SK-N-SH (cell line): Measurements from ENCODE around the gene IFITM5.

Experiments
- EP300 ChIP-seq, 2 experiments: IDR thresholded peaks; 2 replicates each; pipeline versions ENCODE4 v1.4.0 to v1.6.1; 2012; ENCODE audit warnings: borderline replicate concordance in 1 of 2, low read depth in 1 of 2, low read length in 1 of 2
- FOXJ3 ChIP-seq: sonication (generic); formaldehyde crosslinking; IDR thresholded peaks from 2 replicates; pipeline ENCODE4 v1.5.1; 2020; ENCODE audit warnings: mild to moderate bottlenecking, missing genetic modification reagents
- TAF1 ChIP-seq: IDR thresholded peaks from 2 replicates; pipeline ENCODE4 v1.6.1; 2012; ENCODE audit warnings: low read depth, mild to moderate bottlenecking, low read length, moderate library complexity, borderline replicate concordance
- USF1 ChIP-seq: IDR thresholded peaks from 2 replicates; pipeline ENCODE4 v1.4.0; 2012; ENCODE audit warnings: low read depth, borderline replicate concordance
- YY1 ChIP-seq: IDR thresholded peaks from 2 replicates; pipeline ENCODE4 v1.4.0; 2012; ENCODE audit warnings: low read depth, mild to moderate bottlenecking
- TF ChIP-seq, protein P1 (sequence below): fragments of 200-600 bp; sonication (generic); IDR thresholded peaks from 2 replicates; pipeline ENCODE4 v1.6.1; 2017; ENCODE audit warnings: antibody characterized with exemption, mild to moderate bottlenecking, moderate library complexity
- TF ChIP-seq, protein P2 (sequence below): fragments of 150-350 bp; IDR thresholded peaks from 2 replicates; pipeline ENCODE4 v1.6.1; 2016; ENCODE audit warnings: mild to moderate bottlenecking, low read depth, low read length
- TF ChIP-seq, protein P3 (sequence below): IDR thresholded peaks from 2 replicates; pipeline ENCODE4; 2012

GRCh38 chr11:269146-269890 is 30.0 kb downstream of the IFITM5 start:
- no peak for TF ChIP-seq TAF1
- TF ChIP-seq, protein P1, sequence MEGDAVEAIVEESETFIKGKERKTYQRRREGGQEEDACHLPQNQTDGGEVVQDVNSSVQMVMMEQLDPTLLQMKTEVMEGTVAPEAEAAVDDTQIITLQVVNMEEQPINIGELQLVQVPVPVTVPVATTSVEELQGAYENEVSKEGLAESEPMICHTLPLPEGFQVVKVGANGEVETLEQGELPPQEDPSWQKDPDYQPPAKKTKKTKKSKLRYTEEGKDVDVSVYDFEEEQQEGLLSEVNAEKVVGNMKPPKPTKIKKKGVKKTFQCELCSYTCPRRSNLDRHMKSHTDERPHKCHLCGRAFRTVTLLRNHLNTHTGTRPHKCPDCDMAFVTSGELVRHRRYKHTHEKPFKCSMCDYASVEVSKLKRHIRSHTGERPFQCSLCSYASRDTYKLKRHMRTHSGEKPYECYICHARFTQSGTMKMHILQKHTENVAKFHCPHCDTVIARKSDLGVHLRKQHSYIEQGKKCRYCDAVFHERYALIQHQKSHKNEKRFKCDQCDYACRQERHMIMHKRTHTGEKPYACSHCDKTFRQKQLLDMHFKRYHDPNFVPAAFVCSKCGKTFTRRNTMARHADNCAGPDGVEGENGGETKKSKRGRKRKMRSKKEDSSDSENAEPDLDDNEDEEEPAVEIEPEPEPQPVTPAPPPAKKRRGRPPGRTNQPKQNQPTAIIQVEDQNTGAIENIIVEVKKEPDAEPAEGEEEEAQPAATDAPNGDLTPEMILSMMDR: no peak
- TF ChIP-seq, protein P2, sequence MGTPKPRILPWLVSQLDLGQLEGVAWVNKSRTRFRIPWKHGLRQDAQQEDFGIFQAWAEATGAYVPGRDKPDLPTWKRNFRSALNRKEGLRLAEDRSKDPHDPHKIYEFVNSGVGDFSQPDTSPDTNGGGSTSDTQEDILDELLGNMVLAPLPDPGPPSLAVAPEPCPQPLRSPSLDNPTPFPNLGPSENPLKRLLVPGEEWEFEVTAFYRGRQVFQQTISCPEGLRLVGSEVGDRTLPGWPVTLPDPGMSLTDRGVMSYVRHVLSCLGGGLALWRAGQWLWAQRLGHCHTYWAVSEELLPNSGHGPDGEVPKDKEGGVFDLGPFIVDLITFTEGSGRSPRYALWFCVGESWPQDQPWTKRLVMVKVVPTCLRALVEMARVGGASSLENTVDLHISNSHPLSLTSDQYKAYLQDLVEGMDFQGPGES: no peak
- TF ChIP-seq, protein P3, sequence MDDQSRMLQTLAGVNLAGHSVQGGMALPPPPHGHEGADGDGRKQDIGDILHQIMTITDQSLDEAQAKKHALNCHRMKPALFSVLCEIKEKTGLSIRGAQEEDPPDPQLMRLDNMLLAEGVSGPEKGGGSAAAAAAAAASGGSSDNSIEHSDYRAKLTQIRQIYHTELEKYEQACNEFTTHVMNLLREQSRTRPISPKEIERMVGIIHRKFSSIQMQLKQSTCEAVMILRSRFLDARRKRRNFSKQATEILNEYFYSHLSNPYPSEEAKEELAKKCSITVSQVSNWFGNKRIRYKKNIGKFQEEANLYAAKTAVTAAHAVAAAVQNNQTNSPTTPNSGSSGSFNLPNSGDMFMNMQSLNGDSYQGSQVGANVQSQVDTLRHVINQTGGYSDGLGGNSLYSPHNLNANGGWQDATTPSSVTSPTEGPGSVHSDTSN: no peak
- TF ChIP-seq EP300 (IDR thresholded peaks at IDR 0.05; ENCODE audit: borderline replicate concordance in 1 of 2, low read depth in 1 of 2, low read length in 1 of 2): no peak
- TF ChIP-seq FOXJ3: no peak
- peak; percentile 64; the same call in 1 of the 2 replicates for TF ChIP-seq USF1
- no peak for TF ChIP-seq YY1
